ENCODE measurements around the gene FGR.

FGR gene

DNA sequence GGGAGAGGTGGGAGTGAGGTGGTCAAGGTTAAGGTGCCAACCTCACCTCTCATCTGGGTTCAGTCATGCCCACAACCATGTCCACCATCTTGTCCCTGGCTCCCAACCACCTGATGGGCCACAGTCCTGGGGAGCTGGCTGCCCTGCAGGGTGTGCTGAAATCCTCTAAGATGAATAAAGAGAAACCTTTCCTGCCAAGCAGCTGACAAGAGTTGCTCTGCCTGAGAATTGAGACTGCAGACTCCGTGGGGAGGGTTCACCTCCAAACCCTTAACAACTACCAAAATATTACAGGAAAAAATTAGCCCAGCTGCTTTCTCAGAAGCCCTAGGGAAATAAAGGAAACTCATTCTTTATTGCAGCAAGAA, 15.2 kb upstream of the FGR start:
- no peak for DNase-seq (ENCODE audit: low read depth, low spot score)
- H3K36me3 ChIP-seq (ENCODE audit: insufficient read depth, insufficient read length, low read length) = no peaks in the 10 kb centered on the region
- TF ChIP-seq ZNF274 (IDR thresholded peaks at IDR 0.05; ENCODE audit: low read depth, low read length) (no peak), YY1 (IDR thresholded peaks at IDR 0.05; ENCODE audit: insufficient read depth, insufficient read length) (no peak), SUZ12 (IDR thresholded peaks at IDR 0.05; ENCODE audit: extremely low read depth, insufficient read depth, insufficient read length) (no peak)
- no peak overlapping the region for H3K9ac ChIP-seq (ENCODE audit: insufficient read length, low read depth)
- H3K9me3 ChIP-seq (ENCODE audit: insufficient read depth, low read length) = no peaks in the 10 kb centered on the region
- H3K4me1 ChIP-seq (ENCODE audit: insufficient read depth, insufficient read length) = peaks cover 10% of the 10 kb centered on the region
- no peak overlapping the region for H3K4me3 ChIP-seq (ENCODE audit: insufficient read length, low read depth)
- no peaks in the 10 kb centered on the region for H3K27me3 ChIP-seq (ENCODE audit: insufficient read depth, insufficient read length)

DNA sequence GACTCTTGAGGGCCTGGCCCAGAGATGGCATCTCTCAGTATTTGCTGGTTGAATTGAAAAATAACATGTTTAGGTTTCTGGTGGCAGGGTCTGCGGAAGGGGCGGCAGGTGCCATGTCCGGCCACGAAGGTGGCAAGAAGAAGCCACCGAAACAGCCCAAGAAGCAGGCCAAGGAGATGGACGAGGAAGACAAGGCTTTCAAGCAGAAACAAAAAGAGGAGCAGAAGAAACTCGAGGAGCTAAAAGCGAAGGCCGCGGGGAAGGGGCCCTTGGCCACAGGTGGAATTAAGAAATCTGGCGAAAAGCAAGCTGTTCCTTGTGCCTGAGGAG, 14.3 kb upstream of the FGR start:
- no peak for TF ChIP-seq ZNF274 (IDR thresholded peaks at IDR 0.05; ENCODE audit: low read depth, low read length)
- no peak for TF ChIP-seq YY1 (IDR thresholded peaks at IDR 0.05; ENCODE audit: insufficient read depth, insufficient read length)
- TF ChIP-seq SUZ12 (IDR thresholded peaks at IDR 0.05; ENCODE audit: extremely low read depth, insufficient read depth, insufficient read length) = no peak
- H3K27me3 ChIP-seq (ENCODE audit: insufficient read depth, insufficient read length) = no peaks in the 10 kb centered on the region
- H3K36me3 ChIP-seq (ENCODE audit: insufficient read depth, insufficient read length, low read length) = no peaks in the 10 kb centered on the region
- H3K4me3 ChIP-seq (ENCODE audit: insufficient read length, low read depth) = no peak overlapping the region
- H3K4me1 ChIP-seq (ENCODE audit: insufficient read depth, insufficient read length) = peaks cover 8% of the 10 kb centered on the region
- H3K9me3 ChIP-seq (ENCODE audit: insufficient read depth, low read length) = no peaks in the 10 kb centered on the region
- H3K9ac ChIP-seq (ENCODE audit: insufficient read length, low read depth) = no peak overlapping the region
- no peak for DNase-seq (ENCODE audit: low read depth, low spot score)

DNA sequence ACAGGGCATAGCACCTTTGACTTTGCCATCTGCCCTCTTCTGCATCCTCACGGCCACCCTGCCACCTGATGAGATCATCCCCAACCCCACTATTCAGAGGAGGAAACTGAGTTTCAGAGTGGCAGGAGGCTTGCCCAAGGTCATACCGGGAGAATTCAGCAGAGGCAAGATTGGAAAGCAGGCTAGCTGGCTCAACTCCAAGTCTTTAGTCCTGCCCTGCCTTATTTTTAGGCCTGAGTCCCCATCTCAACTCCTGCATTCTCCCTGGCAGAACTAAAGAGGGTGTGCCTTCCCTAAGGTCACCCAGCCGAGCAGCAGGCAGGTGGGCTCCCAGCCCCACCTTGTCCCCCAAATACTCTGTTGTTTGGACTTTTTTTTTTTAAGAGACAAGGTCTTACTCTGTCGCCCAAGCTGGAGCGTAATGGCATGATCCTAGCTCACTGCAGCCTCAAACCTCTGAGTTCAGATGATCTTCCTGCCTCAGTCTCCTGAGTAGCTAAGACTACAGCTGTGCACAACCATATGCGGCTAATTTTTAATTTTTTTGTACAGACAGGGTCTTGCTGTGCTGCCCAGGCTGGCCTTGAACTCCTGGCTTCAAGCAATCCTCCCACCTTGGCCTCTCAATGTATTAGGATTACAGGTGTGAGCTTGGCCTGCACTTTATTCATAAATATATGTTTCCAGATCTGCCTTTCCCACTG, 13.8 kb upstream of the FGR start:
- no peaks in the 10 kb centered on the region for H3K27me3 ChIP-seq (ENCODE audit: insufficient read depth, insufficient read length)
- peaks cover 8% of the 10 kb centered on the region for H3K4me1 ChIP-seq (ENCODE audit: insufficient read depth, insufficient read length)
- DNase-seq (ENCODE audit: low read depth, low spot score) = no peak
- H3K4me3 ChIP-seq (ENCODE audit: insufficient read length, low read depth) = no peak overlapping the region
- no peaks in the 10 kb centered on the region for H3K36me3 ChIP-seq (ENCODE audit: insufficient read depth, insufficient read length, low read length)
- no peaks in the 10 kb centered on the region for H3K9me3 ChIP-seq (ENCODE audit: insufficient read depth, low read length)
- TF ChIP-seq YY1 (IDR thresholded peaks at IDR 0.05; ENCODE audit: insufficient read depth, insufficient read length) (no peak), ZNF274 (IDR thresholded peaks at IDR 0.05; ENCODE audit: low read depth, low read length) (no peak), SUZ12 (IDR thresholded peaks at IDR 0.05; ENCODE audit: extremely low read depth, insufficient read depth, insufficient read length) (no peak)
- no peak overlapping the region for H3K9ac ChIP-seq (ENCODE audit: insufficient read length, low read depth)

DNA sequence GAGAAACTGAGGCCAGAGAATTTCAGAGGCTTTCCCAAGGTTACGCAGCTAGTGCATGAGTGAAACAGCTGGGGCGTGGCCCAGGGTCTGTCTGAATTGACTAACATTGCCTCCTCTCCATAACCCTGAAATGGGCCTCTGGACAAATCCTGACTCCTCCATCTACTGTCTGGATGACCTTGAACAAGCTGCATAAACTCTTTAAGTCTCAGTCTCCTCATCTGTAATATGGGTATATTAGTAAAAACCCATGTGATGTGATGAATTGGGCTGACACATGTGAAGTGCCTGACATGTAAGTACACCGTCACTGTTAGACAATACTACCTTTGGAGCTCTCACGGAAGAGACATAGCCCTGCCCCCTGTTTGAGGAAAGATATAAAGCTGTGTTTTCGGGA, 12.3 kb upstream of the FGR start:
- H3K9me3 ChIP-seq (ENCODE audit: insufficient read depth, low read length) = no peaks in the 10 kb centered on the region
- H3K9ac ChIP-seq (ENCODE audit: insufficient read length, low read depth) = no peak overlapping the region

DNA sequence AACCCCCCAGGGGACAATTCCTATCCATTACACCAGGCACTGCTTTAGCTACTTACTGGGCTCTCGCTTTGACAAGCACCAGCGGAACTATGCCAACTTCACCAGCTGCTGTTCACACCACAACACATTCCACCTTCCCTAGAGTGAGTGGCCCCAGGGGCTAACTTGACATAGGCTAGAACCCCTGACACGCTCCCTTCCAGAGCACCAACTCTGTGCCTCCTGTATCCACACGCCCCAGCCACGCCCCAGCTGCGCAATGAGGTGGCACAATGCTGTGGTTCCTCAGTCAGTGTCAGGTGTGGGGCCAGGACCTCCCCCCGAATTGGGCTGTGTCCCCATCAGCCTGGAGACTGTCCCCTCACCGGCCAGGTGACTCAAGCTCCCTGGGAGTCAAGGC, 11.7 kb upstream of the FGR start:
- no peak for DNase-seq (ENCODE audit: low read depth, low spot score)
- no peak overlapping the region for H3K4me3 ChIP-seq (ENCODE audit: insufficient read length, low read depth)
- peaks cover 12% of the 10 kb centered on the region for H3K4me1 ChIP-seq (ENCODE audit: insufficient read depth, insufficient read length)
- H3K36me3 ChIP-seq (ENCODE audit: insufficient read depth, insufficient read length, low read length) = no peaks in the 10 kb centered on the region
- no peaks in the 10 kb centered on the region for H3K27me3 ChIP-seq (ENCODE audit: insufficient read depth, insufficient read length)
- H3K9me3 ChIP-seq (ENCODE audit: insufficient read depth, low read length) = no peaks in the 10 kb centered on the region
- H3K9ac ChIP-seq (ENCODE audit: insufficient read length, low read depth) = no peak overlapping the region
- TF ChIP-seq ZNF274 (IDR thresholded peaks at IDR 0.05; ENCODE audit: low read depth, low read length) (no peak), SUZ12 (IDR thresholded peaks at IDR 0.05; ENCODE audit: extremely low read depth, insufficient read depth, insufficient read length) (no peak), YY1 (IDR thresholded peaks at IDR 0.05; ENCODE audit: insufficient read depth, insufficient read length) (no peak)

More for the DNA sequence above, 12.3 kb upstream of the FGR start:
- Histone ChIP-seq H3K27me3 (ENCODE audit: insufficient read depth, insufficient read length) (no peaks in the 10 kb centered on the region), H3K36me3 (ENCODE audit: insufficient read depth, insufficient read length, low read length) (no peaks in the 10 kb centered on the region), H3K4me1 (ENCODE audit: insufficient read depth, insufficient read length) (peaks cover 12% of the 10 kb centered on the region), H3K4me3 (ENCODE audit: insufficient read length, low read depth) (no peak overlapping the region)
- DNase-seq (ENCODE audit: low read depth, low spot score) = no peak
- no peak for TF ChIP-seq YY1 (IDR thresholded peaks at IDR 0.05; ENCODE audit: insufficient read depth, insufficient read length)
- TF ChIP-seq ZNF274 (IDR thresholded peaks at IDR 0.05; ENCODE audit: low read depth, low read length) = no peak
- no peak for TF ChIP-seq SUZ12 (IDR thresholded peaks at IDR 0.05; ENCODE audit: extremely low read depth, insufficient read depth, insufficient read length)

DNA sequence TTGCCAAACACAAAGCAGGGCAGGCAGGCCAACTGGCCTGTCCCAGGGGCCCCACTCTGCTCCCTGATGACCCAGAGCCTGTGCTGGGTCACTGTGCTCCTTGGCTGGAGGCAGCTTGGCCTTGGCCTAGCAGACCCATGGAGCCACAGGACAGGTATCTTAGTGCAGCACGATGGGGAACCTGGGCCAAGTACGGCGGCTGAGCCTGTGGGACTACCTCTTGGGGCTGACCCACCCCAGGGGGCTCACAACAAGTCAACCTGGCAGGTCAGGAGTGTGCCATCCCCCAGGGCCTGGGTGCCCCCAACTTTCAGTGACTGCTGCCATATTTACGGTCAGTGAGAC, 10.1 kb upstream of the FGR start:
- H3K9me3 ChIP-seq (ENCODE audit: insufficient read depth, low read length) = no peaks in the 10 kb centered on the region
- H3K4me1 ChIP-seq (ENCODE audit: insufficient read depth, insufficient read length) = peaks cover 8% of the 10 kb centered on the region
- no peaks in the 10 kb centered on the region for H3K27me3 ChIP-seq (ENCODE audit: insufficient read depth, insufficient read length)
- no peak for DNase-seq (ENCODE audit: low read depth, low spot score)
- no peak overlapping the region for H3K4me3 ChIP-seq (ENCODE audit: insufficient read length, low read depth)
- H3K36me3 ChIP-seq (ENCODE audit: insufficient read depth, insufficient read length, low read length) = no peaks in the 10 kb centered on the region
- TF ChIP-seq SUZ12 (IDR thresholded peaks at IDR 0.05; ENCODE audit: extremely low read depth, insufficient read depth, insufficient read length) = no peak
- TF ChIP-seq ZNF274 (IDR thresholded peaks at IDR 0.05; ENCODE audit: low read depth, low read length) = no peak
- TF ChIP-seq YY1 (IDR thresholded peaks at IDR 0.05; ENCODE audit: insufficient read depth, insufficient read length) = no peak
- H3K9ac ChIP-seq (ENCODE audit: insufficient read length, low read depth) = peak overlapping the region; percentile 6

DNA sequence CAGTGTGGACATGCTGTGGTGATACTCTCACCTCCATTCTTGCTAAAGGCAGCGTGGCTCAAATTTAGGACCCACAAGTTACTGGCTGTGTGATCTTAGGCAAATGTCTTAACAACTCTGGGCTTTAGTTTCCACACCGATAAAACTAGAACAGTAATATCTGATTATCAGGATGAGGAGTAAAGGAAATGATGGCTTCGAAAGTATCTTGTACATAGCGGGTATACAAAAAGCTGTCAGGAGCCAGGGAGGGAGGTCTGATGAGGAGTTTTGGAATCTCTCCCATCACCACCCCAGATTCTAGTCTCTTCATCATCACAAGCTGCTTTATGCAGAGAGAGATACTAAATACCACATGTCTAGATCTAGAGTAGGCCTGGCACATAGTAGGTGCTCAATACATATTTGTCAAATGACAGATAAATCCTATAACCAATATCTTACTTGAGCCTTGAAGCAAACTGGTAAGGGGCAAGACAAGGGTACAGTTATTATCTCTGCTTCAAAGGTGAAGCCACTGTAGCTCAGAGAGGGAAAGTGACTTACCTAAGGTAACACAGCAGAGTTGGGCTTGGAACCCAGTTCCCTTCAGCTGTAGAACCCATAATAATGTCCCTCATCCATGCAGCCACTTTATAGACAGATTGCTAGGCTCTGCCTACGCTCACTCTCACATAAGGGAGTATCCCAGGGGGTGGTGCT, 9.5 kb upstream of the FGR start:
- no peak for DNase-seq (ENCODE audit: low read depth, low spot score)
- Histone ChIP-seq H3K4me1 (ENCODE audit: insufficient read depth, insufficient read length) (peaks cover 10% of the 10 kb centered on the region), H3K36me3 (ENCODE audit: insufficient read depth, insufficient read length, low read length) (no peaks in the 10 kb centered on the region), H3K9me3 (ENCODE audit: insufficient read depth, low read length) (no peaks in the 10 kb centered on the region), H3K4me3 (ENCODE audit: insufficient read length, low read depth) (no peak overlapping the region), H3K9ac (ENCODE audit: insufficient read length, low read depth) (peak overlapping the region; percentile 6), H3K27me3 (ENCODE audit: insufficient read depth, insufficient read length) (no peaks in the 10 kb centered on the region)
- TF ChIP-seq ZNF274 (IDR thresholded peaks at IDR 0.05; ENCODE audit: low read depth, low read length) = no peak
- no peak for TF ChIP-seq SUZ12 (IDR thresholded peaks at IDR 0.05; ENCODE audit: extremely low read depth, insufficient read depth, insufficient read length)
- TF ChIP-seq YY1 (IDR thresholded peaks at IDR 0.05; ENCODE audit: insufficient read depth, insufficient read length) = no peak

Measured in NT2/D1 (cell line).